Measurements from ENCODE around the gene KHDRBS2. TPM values are rescaled to one million over a fixed set of nuclear protein-coding genes. Genes with fewer than 3 reads are reported as not detected.
A peak's percentile ranks its signal among the peaks of the same experiment; 100 is the strongest.

Gene KHDRBS2
- total and polyA plus RNA-seq, 9 donors = 0.16 to 1.4 (median 0.52) TPM

DNA sequence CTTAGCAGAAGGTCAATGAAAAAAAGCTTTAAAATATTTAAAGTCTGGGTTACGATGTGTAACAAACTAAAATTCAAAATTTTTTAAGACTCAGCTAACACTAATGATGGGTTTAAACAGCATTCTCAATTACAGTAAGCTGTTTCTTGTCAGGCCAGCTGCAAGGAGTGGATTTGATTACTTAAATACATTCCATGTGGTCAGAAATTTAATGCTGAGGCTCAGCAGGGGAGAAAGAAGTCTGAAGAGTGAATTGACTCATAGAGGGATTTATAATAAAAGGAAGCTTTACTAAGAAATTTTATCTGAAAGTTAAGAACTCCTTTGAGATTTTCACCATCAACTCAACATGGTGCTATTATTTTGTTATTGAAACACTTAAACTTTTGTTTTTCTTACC, 398.6 kb downstream of the KHDRBS2 start:
- H3K9me3 ChIP-seq (replicated peaks; ENCODE audit: control insufficient read depth, low read depth, low read length) = no peaks in the 10 kb centered on the region
- peak; percentile 10 for DNase-seq
- no peaks in the 10 kb centered on the region for H3K36me3 ChIP-seq (ENCODE audit: control insufficient read depth, insufficient read depth, low read length)
- no peaks in the 10 kb centered on the region for H3K27me3 ChIP-seq (ENCODE audit: control insufficient read depth, insufficient read depth, low read length)
- H3K4me1 ChIP-seq (ENCODE audit: control insufficient read depth, insufficient read depth, low read length) = no peaks in the 10 kb centered on the region
- no peak overlapping the region for H3K27ac ChIP-seq (ENCODE audit: low read length)
- WGBS (ENCODE audit: insufficient coverage) = no CpG with 5 or more reads among the region's 1 CpG
- no peak overlapping the region for H3K4me3 ChIP-seq (ENCODE audit: low read length)

DNA sequence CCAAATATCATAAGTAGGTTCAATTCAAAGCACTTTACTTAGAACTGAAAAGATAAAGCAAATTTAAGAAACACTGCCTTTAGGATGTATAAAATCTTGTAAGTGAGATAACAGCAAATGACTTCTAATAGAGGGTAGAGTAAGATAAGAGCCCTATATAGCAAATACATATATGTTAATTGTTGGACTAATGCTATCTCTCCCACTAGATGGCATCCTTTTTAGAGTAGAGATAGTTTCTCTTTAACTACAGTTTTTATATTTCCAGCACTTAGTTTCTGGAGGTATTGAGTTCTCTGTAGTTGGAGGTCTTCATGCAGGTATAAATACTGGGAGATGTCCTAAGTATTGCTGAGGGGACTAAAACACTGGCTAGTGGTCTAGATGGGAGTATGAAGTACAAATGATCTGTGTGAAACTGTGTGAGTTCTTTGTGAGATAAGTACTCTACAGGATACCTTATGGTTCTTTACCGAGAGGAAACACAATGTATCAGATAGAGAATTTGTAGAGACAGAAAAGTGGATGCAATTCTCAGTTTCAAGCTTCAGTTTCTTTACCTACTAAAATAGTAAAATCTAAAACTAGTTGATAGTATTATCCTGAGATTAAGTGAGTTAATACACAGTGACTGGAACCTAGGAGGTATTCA, 399.3 kb downstream of the KHDRBS2 start:
- Histone ChIP-seq H3K36me3 (ENCODE audit: control insufficient read depth, insufficient read depth, low read length) (no peaks in the 10 kb centered on the region), H3K27ac (ENCODE audit: low read length) (no peak overlapping the region), H3K9me3 (replicated peaks; ENCODE audit: control insufficient read depth, low read depth, low read length) (no peaks in the 10 kb centered on the region), H3K4me3 (ENCODE audit: low read length) (no peak overlapping the region), H3K4me1 (ENCODE audit: control insufficient read depth, insufficient read depth, low read length) (no peaks in the 10 kb centered on the region), H3K27me3 (ENCODE audit: control insufficient read depth, insufficient read depth, low read length) (no peaks in the 10 kb centered on the region)
- no CpG with 5 or more reads among the region's 1 CpG for WGBS (ENCODE audit: insufficient coverage)
- DNase-seq = peak; percentile 5

DNA sequence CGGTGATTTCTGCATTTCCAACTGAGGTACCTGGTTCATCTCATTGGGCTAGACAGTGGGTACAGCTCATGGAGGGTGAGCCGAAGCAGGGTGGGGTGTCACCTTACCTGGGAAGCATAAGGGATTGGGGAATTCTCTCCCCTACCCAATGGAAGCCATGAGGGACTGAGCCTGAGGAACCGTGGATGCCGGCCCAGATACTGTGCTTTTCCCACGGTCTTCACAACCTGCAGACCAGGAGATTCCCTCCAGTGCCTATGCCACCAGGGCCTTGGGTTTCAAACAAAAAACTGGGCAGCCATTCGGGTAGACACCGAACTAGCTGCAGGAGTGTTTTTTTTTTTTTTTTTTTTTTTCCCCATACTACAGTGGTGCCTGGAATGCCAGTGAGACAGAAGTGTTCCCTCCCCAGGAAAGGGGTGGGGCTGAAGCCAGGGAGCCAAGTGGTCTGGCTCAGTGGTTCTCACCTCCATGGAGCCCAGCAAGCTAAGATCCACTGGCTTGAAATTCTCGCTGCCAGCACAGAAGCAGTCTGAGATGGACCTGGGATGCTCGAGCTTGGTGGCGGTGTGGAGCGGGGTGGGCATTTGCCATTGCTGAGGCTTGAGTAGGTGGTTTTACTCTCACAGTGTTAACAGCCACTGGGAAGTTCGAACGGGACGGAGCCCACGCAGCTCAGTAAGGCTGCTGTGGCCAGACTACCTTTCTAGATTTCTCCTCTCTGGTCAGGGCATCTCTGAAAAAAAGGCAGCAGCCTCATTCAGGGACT, 416.2 kb downstream of the KHDRBS2 start:
- Histone ChIP-seq H3K9me3 (replicated peaks; ENCODE audit: control insufficient read depth, low read depth, low read length) (peaks cover 10% of the 10 kb centered on the region), H3K27ac (ENCODE audit: low read length) (no peak overlapping the region), H3K27me3 (ENCODE audit: control insufficient read depth, insufficient read depth, low read length) (no peaks in the 10 kb centered on the region), H3K4me3 (ENCODE audit: low read length) (no peak overlapping the region), H3K4me1 (ENCODE audit: control insufficient read depth, insufficient read depth, low read length) (no peaks in the 10 kb centered on the region), H3K36me3 (ENCODE audit: control insufficient read depth, insufficient read depth, low read length) (no peaks in the 10 kb centered on the region)
- WGBS (ENCODE audit: insufficient coverage) = 91% methylated on average over 12 of the region's 15 CpGs
- no peak for DNase-seq

DNA sequence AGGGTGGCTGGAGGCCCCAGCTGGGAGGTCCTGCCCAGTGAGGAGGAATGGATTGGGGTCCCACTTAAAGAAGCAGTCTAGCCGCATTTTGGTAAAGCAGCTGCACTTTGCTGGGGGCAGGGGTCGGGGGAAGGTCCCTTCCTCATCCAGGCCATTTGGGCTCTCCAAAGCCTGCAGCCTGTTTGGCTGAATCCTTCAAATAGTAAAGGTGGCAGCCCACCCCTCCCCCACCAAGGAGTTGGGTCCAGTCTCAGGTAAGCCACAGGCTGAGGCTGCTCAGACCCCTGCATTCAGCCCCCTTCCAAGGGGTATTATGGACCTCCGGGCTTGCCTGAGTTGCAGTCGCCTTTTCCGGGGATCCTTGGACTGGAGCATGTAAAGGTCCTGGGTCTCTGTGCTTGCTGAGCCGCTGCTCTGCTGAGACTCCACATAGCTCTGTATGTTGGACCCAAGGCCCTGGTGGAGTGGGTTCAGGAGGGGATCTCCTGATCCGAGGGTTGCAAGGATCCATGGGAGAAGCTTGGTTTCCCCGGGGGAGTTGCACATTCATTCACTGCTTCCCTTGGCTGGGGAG, 417.4 kb downstream of the KHDRBS2 start:
- Histone ChIP-seq H3K9me3 (replicated peaks; ENCODE audit: control insufficient read depth, low read depth, low read length) (peaks cover 10% of the 10 kb centered on the region), H3K36me3 (ENCODE audit: control insufficient read depth, insufficient read depth, low read length) (no peaks in the 10 kb centered on the region), H3K27me3 (ENCODE audit: control insufficient read depth, insufficient read depth, low read length) (no peaks in the 10 kb centered on the region), H3K4me1 (ENCODE audit: control insufficient read depth, insufficient read depth, low read length) (no peaks in the 10 kb centered on the region), H3K27ac (ENCODE audit: low read length) (no peak overlapping the region), H3K4me3 (ENCODE audit: low read length) (no peak overlapping the region)
- 86% methylated on average over 7 of the region's 8 CpGs for WGBS (ENCODE audit: insufficient coverage)
- no peak for DNase-seq

DNA sequence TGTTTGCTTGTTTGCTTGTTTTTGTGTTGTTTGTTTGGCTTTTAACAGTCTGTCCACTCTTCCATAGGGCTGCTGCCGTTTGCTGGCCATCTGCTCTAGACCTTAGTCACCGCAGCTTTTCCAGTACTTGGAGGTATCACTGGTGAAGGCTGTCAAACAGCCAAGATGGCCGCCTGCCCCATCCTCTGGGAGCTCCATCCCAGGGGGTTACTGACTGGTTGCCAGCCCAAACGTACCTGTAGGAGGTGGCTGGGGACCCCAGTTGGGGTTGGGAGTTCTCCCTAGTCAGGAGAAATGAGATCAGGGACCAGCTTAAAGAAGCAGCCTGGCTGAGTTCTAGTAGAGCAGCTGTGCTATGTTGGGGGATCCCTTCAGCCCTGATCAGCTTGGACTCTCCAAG, 418.4 kb downstream of the KHDRBS2 start:
- Histone ChIP-seq H3K4me1 (ENCODE audit: control insufficient read depth, insufficient read depth, low read length) (no peaks in the 10 kb centered on the region), H3K9me3 (replicated peaks; ENCODE audit: control insufficient read depth, low read depth, low read length) (peaks cover 10% of the 10 kb centered on the region), H3K4me3 (ENCODE audit: low read length) (no peak overlapping the region), H3K27ac (ENCODE audit: low read length) (no peak overlapping the region), H3K27me3 (ENCODE audit: control insufficient read depth, insufficient read depth, low read length) (no peaks in the 10 kb centered on the region), H3K36me3 (ENCODE audit: control insufficient read depth, insufficient read depth, low read length) (no peaks in the 10 kb centered on the region)
- WGBS (ENCODE audit: insufficient coverage) = 82% methylated on average over 4 of the region's 4 CpGs
- DNase-seq = no peak

DNA sequence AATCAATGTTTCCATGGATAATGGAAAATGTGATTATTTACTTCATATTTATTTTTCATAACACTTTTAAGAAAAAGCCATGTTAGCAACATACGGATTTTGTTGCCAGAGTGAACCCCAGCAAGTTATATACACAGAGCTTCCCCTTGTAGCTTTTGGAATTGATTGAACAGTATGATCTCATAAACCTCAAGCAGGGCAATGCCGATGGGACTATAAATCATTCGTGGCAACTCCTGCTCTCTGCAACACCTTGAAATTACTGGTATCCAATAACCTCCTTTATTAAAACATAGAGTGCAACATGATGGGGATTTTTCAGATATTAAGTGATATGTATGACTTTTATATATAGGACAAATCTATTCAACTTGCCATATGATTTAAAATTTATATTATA, 428.5 kb downstream of the KHDRBS2 start:
- no peak overlapping the region for H3K4me3 ChIP-seq (ENCODE audit: low read length)
- DNase-seq = no peak
- no peaks in the 10 kb centered on the region for H3K36me3 ChIP-seq (ENCODE audit: control insufficient read depth, insufficient read depth, low read length)
- peaks cover 5% of the 10 kb centered on the region for H3K9me3 ChIP-seq (replicated peaks; ENCODE audit: control insufficient read depth, low read depth, low read length)
- H3K4me1 ChIP-seq (ENCODE audit: control insufficient read depth, insufficient read depth, low read length) = no peaks in the 10 kb centered on the region
- no peaks in the 10 kb centered on the region for H3K27me3 ChIP-seq (ENCODE audit: control insufficient read depth, insufficient read depth, low read length)
- whole genome bisulfite sequencing (ENCODE audit: insufficient coverage) = no CpG with 5 or more reads among the region's 3 CpGs
- no peak overlapping the region for H3K27ac ChIP-seq (ENCODE audit: low read length)

DNA sequence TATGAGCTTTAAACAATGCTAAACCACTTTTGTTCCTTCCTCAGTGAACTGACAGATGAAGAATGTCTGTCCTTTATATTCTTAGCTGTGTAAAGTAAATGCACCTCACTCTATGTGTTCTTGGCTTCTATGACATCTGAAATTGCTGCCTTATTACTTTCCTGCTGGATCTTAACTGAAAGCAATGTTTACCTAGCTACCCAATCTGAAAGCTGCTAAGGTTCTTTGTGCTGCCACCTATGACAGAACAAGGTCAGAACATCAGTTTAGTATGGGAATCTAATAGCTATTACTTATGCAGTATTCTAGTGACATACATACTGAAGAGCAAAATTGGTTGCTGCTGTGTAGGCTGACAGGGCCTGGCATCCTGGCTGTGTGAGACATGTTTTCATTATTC, 444.1 kb downstream of the KHDRBS2 start:
- Histone ChIP-seq H3K9me3 (replicated peaks; ENCODE audit: control insufficient read depth, low read depth, low read length) (no peaks in the 10 kb centered on the region), H3K4me1 (ENCODE audit: control insufficient read depth, insufficient read depth, low read length) (no peaks in the 10 kb centered on the region), H3K27me3 (ENCODE audit: control insufficient read depth, insufficient read depth, low read length) (no peaks in the 10 kb centered on the region), H3K4me3 (ENCODE audit: low read length) (no peak overlapping the region), H3K27ac (ENCODE audit: low read length) (no peak overlapping the region), H3K36me3 (ENCODE audit: control insufficient read depth, insufficient read depth, low read length) (no peaks in the 10 kb centered on the region)
- no peak for DNase-seq

DNA sequence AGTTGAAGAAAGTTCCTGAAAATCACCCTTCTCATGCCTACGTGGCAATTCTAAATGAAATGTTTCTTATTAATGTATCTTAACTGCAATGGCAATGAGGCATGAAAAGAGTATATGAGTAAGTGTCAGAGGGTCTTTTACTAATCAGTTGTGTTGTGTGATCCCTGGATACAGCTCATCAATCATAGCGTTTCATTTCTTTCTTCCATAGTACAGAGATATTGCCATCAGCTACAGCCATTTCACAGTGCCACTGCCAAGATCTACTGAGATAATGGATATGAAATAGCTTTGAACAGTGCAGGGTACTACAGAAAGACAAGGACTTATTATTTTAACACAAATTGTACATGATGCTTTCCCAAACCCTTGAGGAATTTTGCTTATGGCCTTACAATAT, 450.8 kb downstream of the KHDRBS2 start:
- no peaks in the 10 kb centered on the region for H3K4me1 ChIP-seq (ENCODE audit: control insufficient read depth, insufficient read depth, low read length)
- H3K9me3 ChIP-seq (replicated peaks; ENCODE audit: control insufficient read depth, low read depth, low read length) = no peaks in the 10 kb centered on the region
- H3K4me3 ChIP-seq (ENCODE audit: low read length) = no peak overlapping the region
- no peaks in the 10 kb centered on the region for H3K36me3 ChIP-seq (ENCODE audit: control insufficient read depth, insufficient read depth, low read length)
- WGBS (ENCODE audit: insufficient coverage) = no CpG with 5 or more reads among the region's 2 CpGs
- no peak for DNase-seq
- H3K27me3 ChIP-seq (ENCODE audit: control insufficient read depth, insufficient read depth, low read length) = no peaks in the 10 kb centered on the region
- H3K27ac ChIP-seq (ENCODE audit: low read length) = no peak overlapping the region

DNA sequence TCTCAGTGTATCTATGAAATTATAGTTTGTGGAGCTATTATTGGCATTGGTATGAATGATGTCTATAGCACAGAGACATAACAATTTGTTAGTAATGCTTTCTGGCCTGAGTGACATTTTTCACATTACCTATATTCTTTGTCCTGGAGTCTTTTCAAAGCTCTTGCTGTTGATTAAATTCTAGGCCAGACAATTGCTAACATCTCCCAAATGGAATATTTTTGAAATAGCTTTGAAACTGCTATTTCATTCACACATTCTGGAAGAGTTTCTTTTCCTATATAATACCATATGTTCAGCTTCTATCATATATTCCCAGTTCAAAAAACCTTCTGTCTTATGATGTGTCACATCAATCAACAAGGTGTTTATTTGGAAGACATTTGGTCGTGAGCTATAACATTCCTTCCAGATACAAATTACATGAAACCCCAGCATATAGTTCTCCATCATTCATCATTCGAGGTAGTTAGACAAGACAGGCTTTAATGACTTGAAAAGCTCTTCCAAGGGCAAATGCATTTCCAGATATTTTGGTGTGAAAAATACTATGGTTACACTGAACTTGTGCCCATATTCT, 452.8 kb downstream of the KHDRBS2 start:
- no peaks in the 10 kb centered on the region for H3K27me3 ChIP-seq (ENCODE audit: control insufficient read depth, insufficient read depth, low read length)
- no CpG with 5 or more reads among the region's 2 CpGs for WGBS (ENCODE audit: insufficient coverage)
- no peaks in the 10 kb centered on the region for H3K4me1 ChIP-seq (ENCODE audit: control insufficient read depth, insufficient read depth, low read length)
- H3K27ac ChIP-seq (ENCODE audit: low read length) = no peak overlapping the region
- peak; percentile 51 for DNase-seq
- no peaks in the 10 kb centered on the region for H3K9me3 ChIP-seq (replicated peaks; ENCODE audit: control insufficient read depth, low read depth, low read length)
- no peaks in the 10 kb centered on the region for H3K36me3 ChIP-seq (ENCODE audit: control insufficient read depth, insufficient read depth, low read length)
- no peak overlapping the region for H3K4me3 ChIP-seq (ENCODE audit: low read length)

DNA sequence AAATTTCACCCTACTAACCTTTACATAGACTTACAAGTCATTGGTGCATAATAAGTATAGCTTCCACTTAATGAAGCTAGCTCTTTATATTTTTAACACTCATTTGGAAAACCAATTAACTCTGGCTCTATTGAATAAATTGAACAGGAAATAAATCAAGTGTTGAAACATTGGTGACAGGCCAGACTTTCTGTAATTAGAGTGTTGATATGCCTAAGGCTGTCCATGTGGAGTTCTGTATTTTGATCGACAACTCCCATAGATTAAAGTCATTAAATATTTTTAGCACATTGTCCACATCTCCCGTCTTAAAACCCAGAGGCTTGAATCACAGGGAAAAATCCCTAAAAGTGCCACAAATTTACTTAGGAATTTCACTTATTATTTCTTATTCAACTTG, 468.3 kb downstream of the KHDRBS2 start:
- H3K36me3 ChIP-seq (ENCODE audit: control insufficient read depth, insufficient read depth, low read length) = no peaks in the 10 kb centered on the region
- H3K4me3 ChIP-seq (ENCODE audit: low read length) = no peak overlapping the region
- no CpG with 5 or more reads among the region's 2 CpGs for WGBS (ENCODE audit: insufficient coverage)
- no peaks in the 10 kb centered on the region for H3K9me3 ChIP-seq (replicated peaks; ENCODE audit: control insufficient read depth, low read depth, low read length)
- H3K4me1 ChIP-seq (ENCODE audit: control insufficient read depth, insufficient read depth, low read length) = no peaks in the 10 kb centered on the region
- no peaks in the 10 kb centered on the region for H3K27me3 ChIP-seq (ENCODE audit: control insufficient read depth, insufficient read depth, low read length)
- H3K27ac ChIP-seq (ENCODE audit: low read length) = no peak overlapping the region
- DNase-seq = no peak

Measured in muscle of leg (tissue), 11 donors.